HepG2 (cell line): ENCODE results near the gene SHANK2.

Experiments used
- EP300 ChIP-seq, 3 experiments: sonication (generic) in 1 of 3; formaldehyde crosslinking in 1 of 3; IDR thresholded peaks; 2 replicates each; pipeline versions ENCODE4 v1.5.1 to v1.6.1; 2011 to 2020; ENCODE audit warnings: low read depth in 2 of 3, low read length in 2 of 3, borderline replicate concordance in 1 of 3, improper control_type of control experiment in 1 of 3, mild to moderate bottlenecking in 1 of 3, missing genetic modification reagents in 1 of 3, moderate library complexity in 1 of 3
- KMT2A ChIP-seq: sonication (generic); formaldehyde crosslinking; IDR thresholded peaks from 2 replicates; pipeline ENCODE4 v1.4.0; 2020; ENCODE audit warnings: missing genetic modification reagents
- ZNF124 ChIP-seq: sonication (generic); formaldehyde crosslinking; IDR thresholded peaks from 2 replicates; pipeline ENCODE4 v1.4.0; 2020; ENCODE audit warnings: missing genetic modification reagents
- ZSCAN29 ChIP-seq: sonication (generic); formaldehyde crosslinking; conservative IDR thresholded peaks from 2 replicates; pipeline ENCODE4 v1.4.0; 2020; ENCODE audit warnings: mild to moderate bottlenecking, missing genetic modification reagents
- ZSCAN30 ChIP-seq: sonication (generic); formaldehyde crosslinking; IDR thresholded peaks from 2 replicates; pipeline ENCODE4 v1.5.0; 2020; ENCODE audit warnings: mild to moderate bottlenecking, missing genetic modification reagents
- TF ChIP-seq, protein P1 (sequence below): sonication (generic); formaldehyde crosslinking; IDR thresholded peaks from 2 replicates; pipeline ENCODE4 v1.5.0; 2020; ENCODE audit warnings: mild to moderate bottlenecking, missing genetic modification reagents, moderate library complexity
- TF ChIP-seq, protein P2 (sequence below): sonication (generic); formaldehyde crosslinking; IDR thresholded peaks from 2 replicates; pipeline ENCODE4 v1.4.0; 2020; ENCODE audit warnings: missing genetic modification reagents

DNA sequence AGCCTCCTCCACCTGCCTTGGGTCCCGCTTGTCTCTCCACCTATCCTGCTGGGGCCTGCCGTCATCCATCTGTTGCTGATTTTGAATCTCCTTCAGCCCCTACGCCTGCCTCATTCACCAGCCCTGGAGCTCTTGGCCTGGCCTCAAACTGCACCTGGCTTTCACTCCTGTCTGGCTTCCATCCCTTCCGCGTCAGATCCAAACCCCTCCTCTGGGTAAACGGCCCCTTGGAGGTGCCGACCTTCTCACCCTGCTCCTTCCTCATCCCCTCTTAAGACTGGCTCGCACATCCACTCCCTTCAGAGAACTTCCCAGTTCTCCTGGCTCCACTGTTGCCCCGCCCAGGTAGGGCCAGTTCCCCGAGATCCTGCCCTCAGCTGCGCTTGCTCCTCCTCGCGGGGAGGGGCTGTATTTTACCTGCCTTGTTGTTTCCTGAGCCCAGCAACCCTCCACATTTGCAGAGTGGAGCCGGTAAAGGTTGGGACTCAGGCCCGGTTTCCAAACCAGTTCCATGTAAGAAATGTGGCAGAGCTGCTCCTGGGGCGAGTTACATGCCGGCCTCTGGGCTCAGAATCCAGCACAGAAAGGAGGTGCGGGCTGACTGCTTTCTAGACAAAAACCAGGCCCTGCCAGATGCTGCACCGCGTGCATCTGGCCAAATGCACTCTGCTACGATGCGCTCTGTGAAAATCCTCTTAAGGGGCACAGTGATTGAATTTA is 13.9 kb upstream of the SHANK2 start:
- TF ChIP-seq ZSCAN30 (CRISPR knock-in tag), result no peak
- TF ChIP-seq, protein P1, sequence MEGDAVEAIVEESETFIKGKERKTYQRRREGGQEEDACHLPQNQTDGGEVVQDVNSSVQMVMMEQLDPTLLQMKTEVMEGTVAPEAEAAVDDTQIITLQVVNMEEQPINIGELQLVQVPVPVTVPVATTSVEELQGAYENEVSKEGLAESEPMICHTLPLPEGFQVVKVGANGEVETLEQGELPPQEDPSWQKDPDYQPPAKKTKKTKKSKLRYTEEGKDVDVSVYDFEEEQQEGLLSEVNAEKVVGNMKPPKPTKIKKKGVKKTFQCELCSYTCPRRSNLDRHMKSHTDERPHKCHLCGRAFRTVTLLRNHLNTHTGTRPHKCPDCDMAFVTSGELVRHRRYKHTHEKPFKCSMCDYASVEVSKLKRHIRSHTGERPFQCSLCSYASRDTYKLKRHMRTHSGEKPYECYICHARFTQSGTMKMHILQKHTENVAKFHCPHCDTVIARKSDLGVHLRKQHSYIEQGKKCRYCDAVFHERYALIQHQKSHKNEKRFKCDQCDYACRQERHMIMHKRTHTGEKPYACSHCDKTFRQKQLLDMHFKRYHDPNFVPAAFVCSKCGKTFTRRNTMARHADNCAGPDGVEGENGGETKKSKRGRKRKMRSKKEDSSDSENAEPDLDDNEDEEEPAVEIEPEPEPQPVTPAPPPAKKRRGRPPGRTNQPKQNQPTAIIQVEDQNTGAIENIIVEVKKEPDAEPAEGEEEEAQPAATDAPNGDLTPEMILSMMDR, result peak; percentile 39
- no peak for TF ChIP-seq ZNF124 (CRISPR knock-in tag)
- TF ChIP-seq, protein P2, sequence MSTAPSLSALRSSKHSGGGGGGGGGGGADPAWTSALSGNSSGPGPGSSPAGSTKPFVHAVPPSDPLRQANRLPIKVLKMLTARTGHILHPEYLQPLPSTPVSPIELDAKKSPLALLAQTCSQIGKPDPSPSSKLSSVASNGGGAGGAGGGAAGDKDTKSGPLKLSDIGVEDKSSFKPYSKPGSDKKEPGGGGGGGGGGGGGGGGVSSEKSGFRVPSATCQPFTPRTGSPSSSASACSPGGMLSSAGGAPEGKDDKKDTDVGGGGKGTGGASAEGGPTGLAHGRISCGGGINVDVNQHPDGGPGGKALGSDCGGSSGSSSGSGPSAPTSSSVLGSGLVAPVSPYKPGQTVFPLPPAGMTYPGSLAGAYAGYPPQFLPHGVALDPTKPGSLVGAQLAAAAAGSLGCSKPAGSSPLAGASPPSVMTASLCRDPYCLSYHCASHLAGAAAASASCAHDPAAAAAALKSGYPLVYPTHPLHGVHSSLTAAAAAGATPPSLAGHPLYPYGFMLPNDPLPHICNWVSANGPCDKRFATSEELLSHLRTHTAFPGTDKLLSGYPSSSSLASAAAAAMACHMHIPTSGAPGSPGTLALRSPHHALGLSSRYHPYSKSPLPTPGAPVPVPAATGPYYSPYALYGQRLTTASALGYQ (CRISPR knock-in tag), result no peak
- no peak for TF ChIP-seq EP300 (IDR thresholded peaks at IDR 0.05; ENCODE audit: low read depth in 2 of 2, low read length in 2 of 2)
- TF ChIP-seq EP300 (CRISPR knock-in tag; IDR thresholded peaks at IDR 0.05; ENCODE audit: borderline replicate concordance), result no peak
- no peak for TF ChIP-seq KMT2A (CRISPR knock-in tag)
- no peak for TF ChIP-seq ZSCAN29 (CRISPR knock-in tag)
